PFSK-1 (cell line): Measurements from ENCODE around the gene NBEA.
A peak's percentile ranks its signal among the peaks of the same experiment; 100 is the strongest.

ENCODE experiments used
- FOXP2 ChIP-seq: optimal IDR thresholded peaks from 2 replicates; pipeline ENCODE3; 2011; ENCODE audit warnings: borderline replicate concordance, control low read depth, inconsistent platforms; ENCODE audit not compliant: insufficient read depth; ENCODE audit errors: extremely low read length, extremely low read depth
- POLR2AphosphoS5 ChIP-seq: IDR thresholded peaks from 2 replicates; pipeline ENCODE4 v1.6.1; 2012; ENCODE audit warnings: low read depth, mild to moderate bottlenecking, control low read depth, low read length, moderate library complexity
- SIN3A ChIP-seq: IDR thresholded peaks from 2 replicates; pipeline ENCODE4 v1.6.1; 2012; ENCODE audit warnings: mild to moderate bottlenecking, low read length, moderate library complexity, borderline replicate concordance; ENCODE audit not compliant: insufficient read depth
- TAF1 ChIP-seq: IDR thresholded peaks from 2 replicates; pipeline ENCODE4 v1.6.1; 2012; ENCODE audit warnings: low read length, control low read depth, borderline replicate concordance; ENCODE audit not compliant: insufficient read depth
- TF ChIP-seq, protein P1 (sequence below), 2 experiments: IDR thresholded peaks; 2 replicates each; pipeline versions ENCODE4 v1.6.1 to v1.8.0; 2011 to 2012; ENCODE audit warnings: low read depth in 2 of 2, low read length in 2 of 2, control low read depth in 1 of 2, inconsistent platforms in 1 of 2, mild to moderate bottlenecking in 1 of 2, moderate library complexity in 1 of 2; ENCODE audit not compliant: insufficient read depth in 1 of 2

The NBEA gene

GRCh38 chr13:35718084-35718483, 776.0 kb downstream of the NBEA start:
- TF ChIP-seq FOXP2 = no peak
- no peak for TF ChIP-seq TAF1
- no peak for TF ChIP-seq POLR2AphosphoS5
- TF ChIP-seq, protein P1, sequence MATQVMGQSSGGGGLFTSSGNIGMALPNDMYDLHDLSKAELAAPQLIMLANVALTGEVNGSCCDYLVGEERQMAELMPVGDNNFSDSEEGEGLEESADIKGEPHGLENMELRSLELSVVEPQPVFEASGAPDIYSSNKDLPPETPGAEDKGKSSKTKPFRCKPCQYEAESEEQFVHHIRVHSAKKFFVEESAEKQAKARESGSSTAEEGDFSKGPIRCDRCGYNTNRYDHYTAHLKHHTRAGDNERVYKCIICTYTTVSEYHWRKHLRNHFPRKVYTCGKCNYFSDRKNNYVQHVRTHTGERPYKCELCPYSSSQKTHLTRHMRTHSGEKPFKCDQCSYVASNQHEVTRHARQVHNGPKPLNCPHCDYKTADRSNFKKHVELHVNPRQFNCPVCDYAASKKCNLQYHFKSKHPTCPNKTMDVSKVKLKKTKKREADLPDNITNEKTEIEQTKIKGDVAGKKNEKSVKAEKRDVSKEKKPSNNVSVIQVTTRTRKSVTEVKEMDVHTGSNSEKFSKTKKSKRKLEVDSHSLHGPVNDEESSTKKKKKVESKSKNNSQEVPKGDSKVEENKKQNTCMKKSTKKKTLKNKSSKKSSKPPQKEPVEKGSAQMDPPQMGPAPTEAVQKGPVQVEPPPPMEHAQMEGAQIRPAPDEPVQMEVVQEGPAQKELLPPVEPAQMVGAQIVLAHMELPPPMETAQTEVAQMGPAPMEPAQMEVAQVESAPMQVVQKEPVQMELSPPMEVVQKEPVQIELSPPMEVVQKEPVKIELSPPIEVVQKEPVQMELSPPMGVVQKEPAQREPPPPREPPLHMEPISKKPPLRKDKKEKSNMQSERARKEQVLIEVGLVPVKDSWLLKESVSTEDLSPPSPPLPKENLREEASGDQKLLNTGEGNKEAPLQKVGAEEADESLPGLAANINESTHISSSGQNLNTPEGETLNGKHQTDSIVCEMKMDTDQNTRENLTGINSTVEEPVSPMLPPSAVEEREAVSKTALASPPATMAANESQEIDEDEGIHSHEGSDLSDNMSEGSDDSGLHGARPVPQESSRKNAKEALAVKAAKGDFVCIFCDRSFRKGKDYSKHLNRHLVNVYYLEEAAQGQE (IDR thresholded peaks at IDR 0.05; ENCODE audit: insufficient read depth in 1 of 2, low read depth in 2 of 2, low read length in 2 of 2) = no peak
- TF ChIP-seq SIN3A = no peak

DNA sequence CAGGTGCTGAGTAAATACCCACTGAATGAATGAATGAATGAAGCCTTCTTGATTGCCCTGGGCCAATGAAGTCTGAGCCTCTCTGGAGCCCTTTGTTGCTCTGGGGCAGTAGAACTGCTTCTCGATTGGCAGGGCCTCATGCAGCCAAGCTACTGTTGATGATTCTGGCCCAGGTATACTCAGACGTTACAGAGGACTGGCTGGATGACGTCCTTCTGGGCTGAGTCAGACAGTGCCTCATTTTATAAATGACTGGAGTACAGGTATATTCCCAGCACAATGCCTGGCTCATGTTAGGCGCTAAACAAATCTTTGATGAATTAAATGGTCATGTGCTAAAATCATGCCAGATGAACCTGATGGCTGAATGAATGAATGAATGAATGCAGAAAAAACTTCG, 778.2 kb downstream of the NBEA start:
- no peak for TF ChIP-seq SIN3A
- no peak for TF ChIP-seq TAF1
- no peak for TF ChIP-seq FOXP2
- TF ChIP-seq POLR2AphosphoS5 = no peak
- TF ChIP-seq, protein P1 (IDR thresholded peaks at IDR 0.05; ENCODE audit: insufficient read depth in 1 of 2, low read depth in 2 of 2, low read length in 2 of 2) = no peak

DNA sequence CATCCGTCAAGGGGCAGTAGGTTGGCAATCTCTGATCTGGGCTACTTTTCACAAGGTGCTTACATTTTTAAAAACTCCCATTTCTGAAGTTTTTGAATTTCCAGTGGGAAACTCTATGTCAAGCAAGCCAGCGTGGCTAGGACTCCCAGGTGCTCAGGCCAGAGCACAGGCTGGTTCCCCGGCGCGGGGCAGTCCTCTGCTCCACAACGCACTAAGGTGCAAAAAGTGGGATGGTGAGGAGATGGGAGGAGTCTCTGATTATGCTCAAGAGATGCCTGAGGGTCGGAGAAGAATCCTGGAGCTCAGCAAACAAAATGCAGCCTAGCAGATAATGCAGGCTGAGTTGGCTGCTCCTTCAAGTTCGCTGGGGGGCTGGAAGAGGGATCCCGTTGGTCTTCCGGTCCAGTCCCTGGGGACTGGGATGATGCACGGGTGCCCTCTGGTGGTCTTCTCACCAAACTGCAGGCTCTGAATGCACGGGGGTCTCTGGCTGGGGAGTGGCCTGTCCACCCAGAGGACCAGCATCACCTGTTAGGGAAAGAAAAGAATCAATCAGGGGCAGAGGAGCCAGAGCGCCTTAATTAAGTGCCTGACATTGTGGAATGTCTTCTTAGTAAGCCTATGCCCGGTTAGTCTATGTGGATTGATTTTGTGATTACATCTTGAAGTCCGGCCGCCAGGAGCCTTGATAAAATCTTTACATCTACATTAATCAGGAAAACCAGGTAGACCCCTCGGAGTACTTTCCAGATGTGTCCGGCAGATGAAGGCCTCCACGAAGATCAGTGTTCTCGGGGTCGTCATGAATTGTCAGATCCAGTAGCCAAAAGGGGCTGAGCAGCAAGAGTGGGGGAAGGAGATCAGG, 778.9 kb downstream of the NBEA start:
- peak; percentile 50 for TF ChIP-seq FOXP2
- TF ChIP-seq, protein P1 (IDR thresholded peaks at IDR 0.05; ENCODE audit: insufficient read depth in 1 of 2, low read depth in 2 of 2, low read length in 2 of 2) = no peak
- TF ChIP-seq SIN3A = no peak
- TF ChIP-seq TAF1 = no peak
- no peak for TF ChIP-seq POLR2AphosphoS5
